ENCODE results near the gene CENPN. TPM values are rescaled to one million over a fixed set of nuclear protein-coding genes. Genes with fewer than 3 reads are reported as not detected.

The CENPN gene
- polyA plus RNA-seq, 1 donor (not counting 4 experiments of a cell fraction or from before 2014, with no cell fraction given): 29.2 TPM

GRCh38 chr16:80986557-80986956 is 20.5 kb upstream of the CENPN start:
- no peaks in the 10 kb centered on the region for H3K27me3 ChIP-seq (ENCODE audit: control insufficient read depth, extremely low read depth, insufficient read depth, low read length)
- H3K9ac ChIP-seq (ENCODE audit: control insufficient read depth, extremely low read depth, insufficient read depth, low read length): no peak overlapping the region
- peaks cover 0 to 6% of the 10 kb centered on the region in 2 experiments for H3K36me3 ChIP-seq (ENCODE audit: control insufficient read depth in 2 of 2, extremely low read depth in 1 of 2, insufficient read depth in 2 of 2, low read length in 2 of 2)
- no peak overlapping the region for H3K27ac ChIP-seq (ENCODE audit: control insufficient read depth, insufficient read depth, low read length)
- H4K20me1 ChIP-seq (ENCODE audit: control insufficient read depth, extremely low read depth, insufficient read depth, low read length): no peaks in the 10 kb centered on the region
- no peak for FAIRE-seq
- no peak for DNase-seq (ENCODE audit: low read depth, low spot score)
- dilution Hi-C loops (cut with MboI; ENCODE audit: extremely low pct_ligation_motif_present, low sequenced_read_pairs): no loop called here
- H3K4me3 ChIP-seq (ENCODE audit: control insufficient read depth in 2 of 3, extremely low read depth in 1 of 3, insufficient read depth in 2 of 3, low read depth in 1 of 3, low read length in 3 of 3): no peak overlapping the region
- no peak overlapping the region for H3K4me2 ChIP-seq (ENCODE audit: control insufficient read depth, extremely low read depth, insufficient read depth, low read depth, low read length)
- H3K4me1 ChIP-seq (ENCODE audit: control insufficient read depth, extremely low read depth, insufficient read depth, low read length): no peaks in the 10 kb centered on the region
- no peaks in the 10 kb centered on the region for H3K9me3 ChIP-seq (ENCODE audit: control insufficient read depth, low read depth, low read length)
- no peaks in the 10 kb centered on the region for H3K9me1 ChIP-seq (ENCODE audit: control insufficient read depth, extremely low read depth, insufficient read depth, low read length)
- no peak overlapping the region for H2AFZ ChIP-seq (ENCODE audit: control insufficient read depth, low read length)
- H3K79me2 ChIP-seq (ENCODE audit: control insufficient read depth, insufficient read depth, low read length): peaks cover 37% of the 10 kb centered on the region
- TF ChIP-seq EZH2 (IDR thresholded peaks at IDR 0.05; ENCODE audit: low read length) (no peak), CTCF (optimal IDR thresholded peaks at IDR 0.05 in 1 of 3, IDR thresholded peaks at IDR 0.05 in 1 of 3, conservative IDR thresholded peaks at IDR 0.05 in 1 of 3; ENCODE audit: extremely low read depth in 1 of 3, insufficient read depth in 2 of 3, low read length in 3 of 3) (no peak)

- no peaks in the 10 kb centered on the region for H3K9me1 ChIP-seq (ENCODE audit: control insufficient read depth, extremely low read depth, insufficient read depth, low read length)
- no peak overlapping the region for H3K4me2 ChIP-seq (ENCODE audit: control insufficient read depth, extremely low read depth, insufficient read depth, low read depth, low read length)
- H3K79me2 ChIP-seq (ENCODE audit: control insufficient read depth, insufficient read depth, low read length): peaks cover 45% of the 10 kb centered on the region
- dilution Hi-C loops (cut with MboI; ENCODE audit: extremely low pct_ligation_motif_present, low sequenced_read_pairs): no loop called here
- no peaks in the 10 kb centered on the region for H3K27me3 ChIP-seq (ENCODE audit: control insufficient read depth, extremely low read depth, insufficient read depth, low read length)
- no peak overlapping the region for H3K9ac ChIP-seq (ENCODE audit: control insufficient read depth, extremely low read depth, insufficient read depth, low read length)
- FAIRE-seq (no peak), DNase-seq (ENCODE audit: low read depth, low spot score) (no peak)
- no peak overlapping the region for H3K27ac ChIP-seq (ENCODE audit: control insufficient read depth, insufficient read depth, low read length)
- H3K36me3 ChIP-seq (ENCODE audit: control insufficient read depth in 2 of 2, extremely low read depth in 1 of 2, insufficient read depth in 2 of 2, low read length in 2 of 2): peaks cover 0 to 6% of the 10 kb centered on the region in 2 experiments
- peaks cover 9% of the 10 kb centered on the region for H3K4me1 ChIP-seq (ENCODE audit: control insufficient read depth, extremely low read depth, insufficient read depth, low read length)
- no peaks in the 10 kb centered on the region for H4K20me1 ChIP-seq (ENCODE audit: control insufficient read depth, extremely low read depth, insufficient read depth, low read length)
- H3K9me3 ChIP-seq (ENCODE audit: control insufficient read depth, low read depth, low read length): no peaks in the 10 kb centered on the region
- H2AFZ ChIP-seq (ENCODE audit: control insufficient read depth, low read length): no peak overlapping the region
- TF ChIP-seq CTCF (optimal IDR thresholded peaks at IDR 0.05 in 1 of 3, IDR thresholded peaks at IDR 0.05 in 1 of 3, conservative IDR thresholded peaks at IDR 0.05 in 1 of 3; ENCODE audit: extremely low read depth in 1 of 3, insufficient read depth in 2 of 3, low read length in 3 of 3) (no peak), EZH2 (IDR thresholded peaks at IDR 0.05; ENCODE audit: low read length) (no peak)
- no peak overlapping the region for H3K4me3 ChIP-seq (ENCODE audit: control insufficient read depth in 2 of 3, extremely low read depth in 1 of 3, insufficient read depth in 2 of 3, low read depth in 1 of 3, low read length in 3 of 3)
Measured at GRCh38 chr16:80988756-80989155, 18.3 kb upstream of the CENPN start.

Data from keratinocyte (primary cell).